ENCODE data around the gene GCSAM. TPM values are rescaled to one million over a fixed set of nuclear protein-coding genes. Genes with fewer than 3 reads are reported as not detected.

The GCSAM gene
- total and polyA plus RNA-seq, 2 donors (not counting 1 experiment from before 2014, with no cell fraction given): 14.9 to 24.6 TPM

GRCh38 chr3:112143251-112143650, 10.2 kb upstream of the GCSAM start:
- Histone ChIP-seq H3K4me3 (ENCODE audit: control extremely low read depth in 1 of 5, extremely low read depth in 1 of 5, insufficient read depth in 1 of 5, low read depth in 2 of 5, low read length in 4 of 5) (no peak overlapping the region), H4K20me1 (ENCODE audit: control insufficient read depth, insufficient read depth, low read length, poor library complexity, severe bottlenecking) (no peaks in the 10 kb centered on the region), H3K4me2 (replicated peaks; ENCODE audit: low read depth, low read length, poor library complexity, severe bottlenecking) (no peak overlapping the region), H3K9me3 (ENCODE audit: control extremely low read depth in 1 of 3, control insufficient read depth in 2 of 3, insufficient read depth in 1 of 3, low read length in 2 of 3) (peaks cover 0 to 15% (median 4%) of the 10 kb centered on the region in 3 donors), H2AFZ (ENCODE audit: insufficient read depth, low read depth, low read length, poor library complexity, severe bottlenecking) (no peak overlapping the region), H3K27me3 (replicated peaks in 1 of 4; ENCODE audit: control extremely low read depth in 1 of 4, control insufficient read depth in 3 of 4, insufficient read depth in 4 of 4, low read length in 3 of 4) (no peaks in the 10 kb centered on the region), H3K79me2 (ENCODE audit: control insufficient read depth, insufficient read depth, low read length) (no peaks in the 10 kb centered on the region), H3K9ac (ENCODE audit: low read length) (no peak overlapping the region), H3K36me3 (replicated peaks in 1 of 2; ENCODE audit: control extremely low read depth in 1 of 2, control insufficient read depth in 1 of 2, extremely low read depth in 1 of 2, insufficient read depth in 2 of 2, low read length in 1 of 2) (no peaks in the 10 kb centered on the region), H3K4me1 (ENCODE audit: control insufficient read depth in 2 of 2, insufficient read depth in 2 of 2, low read length in 2 of 2) (peaks cover 0 to under 1% of the 10 kb centered on the region in 2 donors), H3K27ac (ENCODE audit: low read length in 2 of 2) (no peak overlapping the region)
- Mint-ChIP-seq H3K27me3 (no peaks in the 10 kb centered on the region), H3K4me3 (peak overlapping the region; percentile 32), H3K4me1 (peaks cover 8% of the 10 kb centered on the region), H3K9me3 (ENCODE audit: insufficient read depth) (peaks cover 16% of the 10 kb centered on the region), H3K27ac (peak overlapping the region; percentile 17)
- ATAC-seq (ENCODE audit: low read depth) (no peak), DNase-seq (no peak)
- ChIA-PET CTCF (no interaction called here), POLR2A (no interaction called here)
- no CpG with 5 or more reads among the region's 1 CpG for WGBS (ENCODE audit: insufficient coverage)
- intact Hi-C loops (cut with micrococcal nuclease): no loop called here
- TF ChIP-seq EZH2 (IDR thresholded peaks at IDR 0.05; ENCODE audit: borderline replicate concordance, insufficient read depth, low read depth, low read length, poor library complexity, severe bottlenecking) (no peak), CTCF (IDR thresholded peaks at IDR 0.05) (no peak)

- H3K27ac Mint-ChIP-seq: no peak overlapping the region
- H3K27me3 ChIP-seq (replicated peaks in 1 of 4; ENCODE audit: control extremely low read depth in 1 of 4, control insufficient read depth in 3 of 4, insufficient read depth in 4 of 4, low read length in 3 of 4): no peaks in the 10 kb centered on the region
- H3K4me3 ChIP-seq (ENCODE audit: control extremely low read depth in 1 of 5, extremely low read depth in 1 of 5, insufficient read depth in 1 of 5, low read depth in 2 of 5, low read length in 4 of 5): no peak overlapping the region
- peaks cover 4% of the 10 kb centered on the region for H3K9me3 Mint-ChIP-seq (ENCODE audit: insufficient read depth)
- no peak overlapping the region for H2AFZ ChIP-seq (ENCODE audit: insufficient read depth, low read depth, low read length, poor library complexity, severe bottlenecking)
- WGBS (ENCODE audit: insufficient coverage): no CpG with 5 or more reads among the region's 2 CpGs
- ChIA-PET CTCF (interaction anchor here (6.0 kb wide), 1 partner anchor 31 kb away, joined by 67 read pairs; no protein-coding TSS in a partner anchor), POLR2A (no interaction called here)
- no peaks in the 10 kb centered on the region for H3K27me3 Mint-ChIP-seq
- H3K4me1 Mint-ChIP-seq: peaks cover 25% of the 10 kb centered on the region
- no peaks in the 10 kb centered on the region for H4K20me1 ChIP-seq (ENCODE audit: control insufficient read depth, insufficient read depth, low read length, poor library complexity, severe bottlenecking)
- H3K79me2 ChIP-seq (ENCODE audit: control insufficient read depth, insufficient read depth, low read length): no peaks in the 10 kb centered on the region
- no peaks in the 10 kb centered on the region for H3K36me3 ChIP-seq (replicated peaks in 1 of 2; ENCODE audit: control extremely low read depth in 1 of 2, control insufficient read depth in 1 of 2, extremely low read depth in 1 of 2, insufficient read depth in 2 of 2, low read length in 1 of 2)
- no peak for ATAC-seq (ENCODE audit: low read depth)
- intact Hi-C loops (cut with micrococcal nuclease): no loop called here
- no peak overlapping the region for H3K4me2 ChIP-seq (replicated peaks; ENCODE audit: low read depth, low read length, poor library complexity, severe bottlenecking)
- H3K27ac ChIP-seq (ENCODE audit: low read length in 2 of 2): no peak overlapping the region
- H3K9ac ChIP-seq (ENCODE audit: low read length): no peak overlapping the region
- peaks cover 0 to 6% (median 4%) of the 10 kb centered on the region in 3 donors for H3K9me3 ChIP-seq (ENCODE audit: control extremely low read depth in 1 of 3, control insufficient read depth in 2 of 3, insufficient read depth in 1 of 3, low read length in 2 of 3)
- no peak for DNase-seq
- no peak overlapping the region for H3K4me3 Mint-ChIP-seq
- TF ChIP-seq CTCF (IDR thresholded peaks at IDR 0.05): no peak
- no peak for TF ChIP-seq EZH2 (IDR thresholded peaks at IDR 0.05; ENCODE audit: borderline replicate concordance, insufficient read depth, low read depth, low read length, poor library complexity, severe bottlenecking)
- peaks cover 17% of the 10 kb centered on the region in 2 donors for H3K4me1 ChIP-seq (ENCODE audit: control insufficient read depth in 2 of 2, insufficient read depth in 2 of 2, low read length in 2 of 2)
Measured at GRCh38 chr3:112141293-112141692, 8.2 kb upstream of the GCSAM start.

All from B cell (primary cell).